CD4-positive, alpha-beta memory T cell (primary cell): ENCODE results near the gene ZMYND11. TPM values are rescaled to one million over a fixed set of nuclear protein-coding genes. Genes with fewer than 3 reads are reported as not detected.

Source experiments
- CTCF ChIA-PET: fragments of 350-600 bp; sonication (Branson Sonifier 250); formaldehyde crosslinking; loops from one replicate; lab custom pipeline; 2021; ENCODE audit warnings: inconsistent platforms; ENCODE audit not compliant: partially characterized antibody; lab: Charles Lee
- POLR2A ChIA-PET: fragments of 350-600 bp; sonication (Branson Sonifier 250); formaldehyde crosslinking; loops from one replicate; lab custom pipeline; 2021; ENCODE audit not compliant: partially characterized antibody; lab: Charles Lee
- DNase-seq, 5 donors: peaks; one replicate each; pipeline versions ENCODE4 v3.0.0 to v3.0.0-alpha.2; 2020 to 2022; ENCODE audit warnings: mixed read lengths in 1 of 5
- H3K27ac ChIP-seq: one replicate; pipeline ENCODE4 v1.7.0; 2013; ENCODE audit warnings: low read depth, low read length
- H3K27me3 ChIP-seq: 2 replicates; pipeline ENCODE4 v1.7.0; 2013; ENCODE audit warnings: mild to moderate bottlenecking, low read length, moderate library complexity; ENCODE audit not compliant: insufficient read depth
- H3K36me3 ChIP-seq: 2 replicates; pipeline ENCODE4 v1.7.0; 2013; ENCODE audit warnings: mild to moderate bottlenecking, low read length, moderate library complexity; ENCODE audit not compliant: insufficient read depth
- H3K4me1 ChIP-seq: 2 replicates; pipeline ENCODE4 v1.7.0; 2013; ENCODE audit warnings: mild to moderate bottlenecking, low read length, moderate library complexity; ENCODE audit not compliant: insufficient read depth
- H3K4me3 ChIP-seq, 2 donors: one replicate each; pipeline ENCODE4 v1.7.0; 2013; ENCODE audit warnings: low read length in 2 of 2, mild to moderate bottlenecking in 1 of 2
- H3K9me3 ChIP-seq, 2 donors: one replicate each; pipeline ENCODE4 v1.7.0; 2013; ENCODE audit warnings: low read length in 2 of 2, control low read depth in 1 of 2; ENCODE audit not compliant: control insufficient read depth in 1 of 2
- H3K27ac Mint-ChIP-seq, 7 donors: one replicate each; pipeline ENCODE4 v1.8.0; 2020 to 2021; ENCODE audit warnings: mixed read lengths in 7 of 7, mild to moderate bottlenecking in 6 of 7, inconsistent platforms in 3 of 7, moderate library complexity in 3 of 7
- H3K27me3 Mint-ChIP-seq, 2 donors: one replicate each; pipeline ENCODE4 v1.8.0; 2020 to 2021; ENCODE audit warnings: mixed read lengths in 2 of 2
- H3K36me3 Mint-ChIP-seq, 2 donors: one replicate each; pipeline ENCODE4 v1.8.0; 2020 to 2021; ENCODE audit warnings: mixed read lengths in 2 of 2, inconsistent platforms in 1 of 2, mild to moderate bottlenecking in 1 of 2
- H3K4me1 Mint-ChIP-seq, 4 donors: one replicate each; pipeline ENCODE4 v1.8.0; 2020 to 2021; ENCODE audit warnings: mixed read lengths in 4 of 4, mild to moderate bottlenecking in 1 of 4
- H3K4me3 Mint-ChIP-seq, 8 donors: one replicate each; pipeline ENCODE4 v1.8.0; 2020 to 2021; ENCODE audit warnings: mixed read lengths in 8 of 8, mild to moderate bottlenecking in 7 of 8, moderate library complexity in 6 of 8, inconsistent platforms in 3 of 8
- H3K9me3 Mint-ChIP-seq, 8 donors: one replicate each; pipeline ENCODE4 v1.8.0; 2020 to 2021; ENCODE audit warnings: mixed read lengths in 8 of 8, mild to moderate bottlenecking in 5 of 8, inconsistent platforms in 3 of 8, moderate library complexity in 1 of 8
- intact Hi-C: fragments of 100-400 bp; cut with micrococcal nuclease; formaldehyde crosslinking; loops from one replicate; pipeline ENCODE4 v1.15.1; 2023
- polyA plus RNA-seq, 2 donors: library from polyadenylated mRNA; unstranded; fragments of 300-500 nt; fragmentation: Illumina TruSeq; gene quantifications; one replicate each; pipeline ENCODE4 v1.2.3, GENCODE V29; 2021
- total RNA-seq, 2 experiments: library from RNA; stranded (reverse); gene quantifications; one replicate each; pipeline ENCODE4 v1.2.3, GENCODE V29; 2021

Gene ZMYND11
- total RNA-seq: 10 to 100 TPM; 61.1 to 63.2 TPM
- polyA plus RNA-seq: 10 to 100 TPM; 26.6 to 43.0 TPM

GRCh38 chr10:135132-135600 lies at the start of gene ZMYND11:
Gene ZMYND11, plus strand, starts transcription at chr10:135455. Its CDS starts 44,558 bp downstream, at chr10:180013.
- H3K27me3 Mint-ChIP-seq: no peaks in the 10 kb centered on the region
- peak within 1 kb of the TSS; percentile 63 for H3K4me3 ChIP-seq
- intact Hi-C loops: loop anchor here (2.0 kb wide), 1 partner anchor 58 kb away; no protein-coding TSS in a partner anchor
- H3K36me3 ChIP-seq: no peaks in the 10 kb centered on the region
- ChIA-PET CTCF (no interaction called here), POLR2A (interaction anchor here (1.1 to 1.6 kb wide), 5 partner anchors 10 to 349 kb away, joined by 3 to 5 read pairs (median 3); no protein-coding TSS in a partner anchor)
- no peaks in the 10 kb centered on the region for H3K27me3 ChIP-seq
- no peaks in the 10 kb centered on the region for H3K9me3 ChIP-seq
- H3K4me1 Mint-ChIP-seq: peaks cover 29 to 48% (median 37%) of the 10 kb centered on the region in 4 donors
- H3K4me3 Mint-ChIP-seq: peak within 1 kb of the TSS; percentile 91 to 96 (median 93)
- H3K4me1 ChIP-seq: peaks cover 32% of the 10 kb centered on the region
- no peaks in the 10 kb centered on the region for H3K9me3 Mint-ChIP-seq
- DNase-seq: peak; percentile 62 to 73 (median 68)
- H3K27ac Mint-ChIP-seq: peak within 1 kb of the TSS; percentile 90 to 96 (median 93)
- peak within 1 kb of the TSS; percentile 80 for H3K27ac ChIP-seq
- peaks cover 0 to 11% of the 10 kb centered on the region in 2 donors for H3K36me3 Mint-ChIP-seq

- Mint-ChIP-seq H3K9me3 (no peaks in the 10 kb centered on the region), H3K36me3 (no peaks in the 10 kb centered on the region), H3K4me1 (peaks cover 0 to 7% (median 5%) of the 10 kb centered on the region in 4 donors), H3K27ac (no peak overlapping the region), H3K27me3 (peaks cover 2 to 14% of the 10 kb centered on the region in 2 donors), H3K4me3 (no peak overlapping the region)
- no peak for DNase-seq
- Histone ChIP-seq H3K36me3 (no peaks in the 10 kb centered on the region), H3K4me1 (no peaks in the 10 kb centered on the region), H3K27ac (no peak overlapping the region), H3K9me3 (no peaks in the 10 kb centered on the region), H3K27me3 (no peaks in the 10 kb centered on the region), H3K4me3 (no peak overlapping the region)
- ChIA-PET POLR2A (no interaction called here), CTCF (interaction anchor here (2.1 kb wide), 1 partner anchor 12 kb away, joined by 6 read pairs; no protein-coding TSS in a partner anchor)
- intact Hi-C loops: no loop called here
Observed at GRCh38 chr10:86031-86430, 49.2 kb upstream of the ZMYND11 start.

GRCh38 chr10:87177-88080 lies 47.8 kb upstream of the ZMYND11 start:
- H3K27me3 Mint-ChIP-seq: peaks cover 0 to 14% of the 10 kb centered on the region in 2 donors
- no peaks in the 10 kb centered on the region for H3K36me3 Mint-ChIP-seq
- peaks cover 0 to 7% (median 5%) of the 10 kb centered on the region in 4 donors for H3K4me1 Mint-ChIP-seq
- no peak overlapping the region for H3K27ac ChIP-seq
- peak overlapping the region in 3 of 8 donors; percentile 11 to 36 (median 33) for H3K4me3 Mint-ChIP-seq
- CTCF ChIA-PET: interaction anchor here (1.4 to 2.1 kb wide), 2 partner anchors 13 to 41 kb away, joined by 3 to 6 read pairs; no protein-coding TSS in a partner anchor
- no peaks in the 10 kb centered on the region for H3K27me3 ChIP-seq
- no peaks in the 10 kb centered on the region for H3K4me1 ChIP-seq
- DNase-seq: peak in 2 of 5 donors; percentile 13 to 16
- no peaks in the 10 kb centered on the region for H3K9me3 ChIP-seq
- POLR2A ChIA-PET: no interaction called here
- no peak overlapping the region for H3K4me3 ChIP-seq
- H3K27ac Mint-ChIP-seq: peak overlapping the region in 4 of 7 donors; percentile 66 to 87 (median 67)
- H3K36me3 ChIP-seq: no peaks in the 10 kb centered on the region
- intact Hi-C loops: no loop called here
- no peaks in the 10 kb centered on the region for H3K9me3 Mint-ChIP-seq

- Histone ChIP-seq H3K9me3 (no peaks in the 10 kb centered on the region), H3K27me3 (no peaks in the 10 kb centered on the region), H3K4me1 (no peaks in the 10 kb centered on the region), H3K4me3 (no peak overlapping the region), H3K36me3 (no peaks in the 10 kb centered on the region), H3K27ac (no peak overlapping the region)
- no peak for DNase-seq
- Mint-ChIP-seq H3K4me1 (peaks cover 0 to 7% (median 5%) of the 10 kb centered on the region in 4 donors), H3K27me3 (peaks cover 0 to 13% of the 10 kb centered on the region in 2 donors), H3K27ac (peak overlapping the region in 1 of 7 donors; percentile 25), H3K9me3 (no peaks in the 10 kb centered on the region), H3K4me3 (peak overlapping the region in 1 of 8 donors; percentile 17), H3K36me3 (no peaks in the 10 kb centered on the region)
- ChIA-PET POLR2A (no interaction called here), CTCF (interaction anchor here (1.4 kb wide), 1 partner anchor 40 kb away, joined by 3 read pairs; no protein-coding TSS in a partner anchor)
- intact Hi-C loops: no loop called here
Observed at GRCh38 chr10:88253-88652, 47.0 kb upstream of the ZMYND11 start.

- no peak for DNase-seq
- Histone ChIP-seq H3K4me3 (no peak overlapping the region), H3K9me3 (no peaks in the 10 kb centered on the region), H3K27me3 (no peaks in the 10 kb centered on the region), H3K27ac (no peak overlapping the region), H3K36me3 (no peaks in the 10 kb centered on the region), H3K4me1 (no peaks in the 10 kb centered on the region)
- intact Hi-C loops: no loop called here
- Mint-ChIP-seq H3K27me3 (peaks cover 0 to 11% of the 10 kb centered on the region in 2 donors), H3K27ac (no peak overlapping the region), H3K36me3 (no peaks in the 10 kb centered on the region), H3K4me1 (peaks cover 0 to 7% (median 5%) of the 10 kb centered on the region in 4 donors), H3K4me3 (no peak overlapping the region), H3K9me3 (peaks cover 0 to 3% (median under 1%) of the 10 kb centered on the region in 8 donors)
- CTCF ChIA-PET: no interaction called here
- POLR2A ChIA-PET: no interaction called here
Observed at GRCh38 chr10:89248-89647, 46.0 kb upstream of the ZMYND11 start.

- intact Hi-C loops: no loop called here
- Histone ChIP-seq H3K27ac (no peak overlapping the region), H3K27me3 (no peaks in the 10 kb centered on the region), H3K4me1 (no peaks in the 10 kb centered on the region), H3K9me3 (no peaks in the 10 kb centered on the region), H3K4me3 (no peak overlapping the region), H3K36me3 (no peaks in the 10 kb centered on the region)
- no peak overlapping the region for H3K27ac Mint-ChIP-seq
- H3K4me3 Mint-ChIP-seq: no peak overlapping the region
- H3K4me1 Mint-ChIP-seq: peaks cover 0 to 7% (median 5%) of the 10 kb centered on the region in 4 donors
- ChIA-PET CTCF (no interaction called here), POLR2A (no interaction called here)
- H3K9me3 Mint-ChIP-seq: peaks cover 0 to 12% (median 9%) of the 10 kb centered on the region in 8 donors
- H3K36me3 Mint-ChIP-seq: no peaks in the 10 kb centered on the region
- H3K27me3 Mint-ChIP-seq: peaks cover 0 to 11% of the 10 kb centered on the region in 2 donors
- no peak for DNase-seq
Observed at GRCh38 chr10:90161-90560, 45.1 kb upstream of the ZMYND11 start.

GRCh38 chr10:91313-91712 lies 43.9 kb upstream of the ZMYND11 start:
- CTCF ChIA-PET: no interaction called here
- peaks cover 0 to 5% of the 10 kb centered on the region in 2 donors for H3K27me3 Mint-ChIP-seq
- H3K36me3 ChIP-seq: no peaks in the 10 kb centered on the region
- H3K4me3 Mint-ChIP-seq: no peak overlapping the region
- no peaks in the 10 kb centered on the region for H3K4me1 ChIP-seq
- peaks cover 0 to 4% of the 10 kb centered on the region in 2 donors for H3K36me3 Mint-ChIP-seq
- intact Hi-C loops: no loop called here
- H3K27ac ChIP-seq: no peak overlapping the region
- H3K9me3 Mint-ChIP-seq: peaks cover 0 to 23% (median 19%) of the 10 kb centered on the region in 8 donors
- H3K27me3 ChIP-seq: no peaks in the 10 kb centered on the region
- no peak overlapping the region for H3K4me3 ChIP-seq
- no peaks in the 10 kb centered on the region for H3K9me3 ChIP-seq
- POLR2A ChIA-PET: no interaction called here
- H3K27ac Mint-ChIP-seq: no peak overlapping the region
- peaks cover 0 to 7% (median 5%) of the 10 kb centered on the region in 4 donors for H3K4me1 Mint-ChIP-seq
- DNase-seq: no peak
